Measurements from ENCODE around the gene AQP6. TPM values are rescaled to one million over a fixed set of nuclear protein-coding genes. Genes with fewer than 3 reads are reported as not detected.
A peak's percentile ranks its signal among the peaks of the same experiment; 100 is the strongest.

Gene AQP6
- polyA plus RNA-seq, 1 donor = 21.1 TPM

DNA sequence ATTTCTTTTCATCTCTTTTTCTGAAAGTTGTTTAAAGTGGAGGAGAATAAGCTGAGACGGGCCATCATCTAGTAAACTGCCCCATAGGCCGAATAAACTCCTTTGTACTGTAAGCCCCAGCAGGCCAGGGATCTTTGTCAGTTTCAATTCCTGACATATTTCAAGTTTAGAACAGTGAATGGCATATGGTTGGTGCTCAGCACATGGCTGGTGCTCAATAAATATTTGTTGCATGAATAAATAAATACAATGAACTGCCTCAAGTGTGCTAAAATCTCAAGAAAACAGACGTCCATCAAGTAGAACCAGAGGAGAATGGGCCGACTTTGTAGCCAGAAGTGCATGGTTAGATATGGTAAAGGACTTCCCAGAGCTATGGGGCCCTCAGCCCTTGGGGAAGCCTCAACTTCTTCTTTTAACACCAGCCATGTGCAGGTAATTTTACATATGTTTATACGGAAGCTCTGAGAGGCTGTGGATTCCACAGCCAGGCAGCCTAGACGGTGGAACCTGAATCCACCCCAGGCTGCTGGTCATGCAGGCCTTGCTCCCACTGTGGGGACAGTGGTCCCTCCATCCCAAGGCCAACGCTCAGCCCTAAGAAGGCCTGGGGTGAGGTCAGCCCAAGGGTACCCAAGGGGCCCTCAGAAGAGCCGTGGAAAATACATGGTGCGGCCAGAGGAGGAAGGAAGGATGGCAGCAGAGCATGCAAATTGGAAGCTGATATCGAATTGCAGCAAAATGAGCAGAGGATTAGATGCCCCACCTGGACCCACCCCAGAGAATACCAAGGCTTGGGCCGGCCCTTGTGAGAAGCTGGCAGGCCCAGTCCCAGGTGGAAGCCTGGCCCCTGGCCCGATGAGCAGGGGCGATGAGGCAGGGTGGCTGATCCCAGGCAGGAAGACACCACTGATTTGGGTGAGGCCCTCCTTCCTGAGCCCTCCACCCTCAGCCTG is 30.9 kb upstream of the AQP6 start:
- no peak for DNase-seq

DNA sequence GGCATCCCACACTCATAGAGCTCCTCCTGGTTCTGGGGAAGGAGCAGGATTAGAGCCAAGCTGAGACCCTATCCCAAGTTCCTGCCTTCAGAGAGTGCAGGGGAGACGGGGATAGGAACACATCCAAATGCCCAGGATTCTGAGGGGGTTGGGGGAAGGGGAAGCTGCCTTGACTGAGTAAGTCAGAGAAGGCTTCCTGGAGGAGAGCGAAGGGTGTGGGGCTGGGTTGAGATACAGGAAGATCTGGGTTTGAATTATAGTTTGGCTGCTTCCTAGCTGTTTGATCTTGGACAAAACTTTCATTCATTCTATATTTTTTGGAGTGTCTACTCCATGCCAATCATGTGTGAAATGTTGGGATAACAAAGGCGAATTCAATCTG is 30.2 kb upstream of the AQP6 start:
- no peak for DNase-seq

DNA sequence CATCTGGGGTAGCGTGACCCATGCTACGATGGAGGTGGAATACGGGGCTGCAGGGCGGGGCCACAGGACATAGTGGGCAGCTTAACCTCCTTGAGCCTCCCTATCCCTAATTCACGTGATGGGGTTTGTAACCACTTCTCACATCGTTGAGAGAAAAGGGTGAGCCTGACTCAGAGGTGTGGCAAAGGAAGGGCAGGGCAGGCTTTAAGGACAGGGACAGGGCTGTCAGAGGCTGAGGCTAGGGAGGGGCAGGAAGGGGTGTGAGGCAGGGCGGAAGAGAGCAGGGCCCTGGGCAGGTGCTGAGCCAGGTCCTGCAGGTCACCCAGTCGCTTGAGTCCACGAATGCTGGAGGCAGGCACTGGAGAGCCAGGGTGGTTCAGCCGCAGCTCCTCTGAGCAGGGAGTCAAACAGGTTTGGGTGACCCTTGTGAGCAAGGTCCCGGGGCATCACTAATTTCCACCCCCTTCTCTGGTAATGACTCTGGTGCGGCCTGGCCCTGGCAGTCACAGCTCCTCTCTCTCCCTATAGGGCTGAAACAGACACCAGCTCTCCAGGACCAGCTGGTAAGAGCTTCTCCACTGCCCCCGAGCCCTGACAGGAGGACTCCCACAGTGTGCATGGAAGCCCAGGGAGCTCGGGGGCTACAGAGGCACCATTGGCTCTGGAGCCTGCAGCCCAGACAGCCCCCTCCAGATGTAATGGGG is 29.7 kb upstream of the AQP6 start:
- no peak for DNase-seq

DNA sequence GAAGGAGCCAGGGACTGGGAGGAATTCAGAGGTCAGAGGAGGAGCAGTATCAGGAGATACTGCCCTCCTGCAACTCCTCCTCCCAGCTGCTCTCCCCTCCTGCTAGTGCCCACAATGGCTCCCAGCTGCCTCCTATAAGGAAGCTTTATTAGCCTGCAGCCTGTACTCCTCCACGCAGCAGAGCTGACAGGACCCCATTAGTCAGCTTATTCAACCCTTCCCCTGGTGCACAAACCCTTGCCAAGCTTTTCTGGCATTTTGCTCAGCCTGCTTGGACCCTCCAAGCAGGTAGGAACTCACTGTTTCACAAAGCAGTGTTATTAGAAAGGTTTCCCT is 29.2 kb upstream of the AQP6 start:
- no peak for DNase-seq

DNA sequence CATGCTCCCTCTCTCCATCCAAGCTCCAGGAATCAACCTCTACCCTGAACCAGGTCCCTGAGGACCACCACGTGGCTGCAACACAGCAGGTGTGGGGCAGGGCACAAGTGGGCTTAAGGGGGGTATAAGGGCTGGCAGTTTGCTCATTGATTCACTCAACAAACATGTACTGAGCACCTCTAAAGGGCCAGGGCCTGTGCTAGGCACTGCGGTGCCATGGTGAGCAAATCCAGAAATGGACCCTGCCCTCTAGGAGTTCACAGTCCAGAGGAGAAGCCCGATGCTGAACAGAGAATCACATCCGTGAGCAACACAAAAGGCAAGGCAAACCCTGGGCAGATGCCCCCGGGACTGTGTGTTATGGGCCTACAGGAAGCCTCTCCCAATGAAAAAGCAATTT is 28.7 kb upstream of the AQP6 start:
- DNase-seq = no peak

DNA sequence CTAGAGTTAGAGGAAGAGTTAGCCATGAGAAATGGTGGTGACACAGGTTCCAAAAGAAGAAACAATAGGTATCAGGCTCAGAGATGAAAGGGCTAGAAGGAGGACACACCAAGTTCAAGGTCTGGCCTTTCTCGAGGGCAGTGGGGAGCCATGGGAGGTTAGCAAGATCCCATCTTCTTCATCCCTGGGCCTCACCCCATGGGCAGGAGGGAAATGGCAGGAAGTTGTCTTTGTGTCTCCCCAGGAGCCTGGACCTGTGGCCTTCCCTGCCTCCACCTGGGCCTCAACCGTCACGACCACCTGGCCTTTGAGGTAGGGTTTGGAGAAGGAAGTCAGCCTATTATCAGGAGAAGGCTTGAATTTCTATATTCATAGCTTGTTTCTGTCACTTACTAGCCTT is 28.0 kb upstream of the AQP6 start:
- no peak for DNase-seq

DNA sequence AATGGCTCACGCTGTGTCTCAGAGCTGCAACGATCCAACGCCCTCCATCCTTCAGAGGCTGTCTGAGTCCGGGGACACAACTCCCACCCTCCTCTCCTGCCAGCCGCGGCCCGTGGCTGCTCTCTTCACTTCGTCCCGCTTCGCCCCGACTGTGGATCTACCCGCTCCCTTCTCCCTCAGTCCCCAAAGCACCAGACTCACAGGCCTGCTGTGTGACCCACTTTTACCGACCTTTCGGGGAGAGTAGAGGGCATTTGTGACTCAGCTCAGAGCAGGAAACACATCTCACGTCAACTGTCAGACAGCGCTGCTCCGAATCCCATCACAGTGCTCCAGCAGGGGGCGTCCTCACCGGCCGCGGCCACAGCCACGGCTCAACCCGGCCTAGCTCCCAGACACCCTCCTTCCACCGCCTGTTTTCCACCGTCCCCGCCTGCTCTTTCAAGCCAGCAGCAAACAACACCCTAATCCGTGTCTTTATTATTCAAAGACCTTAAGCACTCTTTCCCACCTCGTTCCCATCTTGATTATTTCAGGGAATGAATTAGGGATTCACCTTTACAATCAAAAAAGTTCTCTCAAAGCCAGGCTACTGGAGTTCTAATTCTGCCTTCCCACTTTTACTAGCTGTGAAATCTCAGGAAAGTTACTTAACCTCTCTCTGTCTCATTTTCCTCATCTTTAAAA is 27.2 kb upstream of the AQP6 start:
- DNase-seq = peak; percentile 67

DNA sequence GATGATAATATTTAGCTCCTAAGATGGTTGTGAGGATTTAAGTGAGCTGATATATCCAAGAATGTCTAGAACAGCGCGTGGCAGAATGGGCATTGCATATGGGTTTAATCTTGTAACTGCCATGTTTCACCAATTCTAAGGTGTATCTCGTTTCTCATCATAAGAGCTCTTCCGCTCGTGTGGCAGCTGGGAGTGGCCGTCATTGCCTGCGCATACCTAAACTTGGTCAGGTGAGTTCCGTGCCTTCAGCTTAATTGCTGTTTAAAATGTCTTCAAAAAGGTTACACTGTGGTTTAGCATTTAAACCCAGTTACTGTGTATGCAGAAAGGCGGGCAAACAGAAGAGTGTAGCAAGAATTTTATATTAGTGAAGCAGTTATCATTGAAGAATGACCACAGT is 26.7 kb upstream of the AQP6 start:
- DNase-seq = no peak

DNA sequence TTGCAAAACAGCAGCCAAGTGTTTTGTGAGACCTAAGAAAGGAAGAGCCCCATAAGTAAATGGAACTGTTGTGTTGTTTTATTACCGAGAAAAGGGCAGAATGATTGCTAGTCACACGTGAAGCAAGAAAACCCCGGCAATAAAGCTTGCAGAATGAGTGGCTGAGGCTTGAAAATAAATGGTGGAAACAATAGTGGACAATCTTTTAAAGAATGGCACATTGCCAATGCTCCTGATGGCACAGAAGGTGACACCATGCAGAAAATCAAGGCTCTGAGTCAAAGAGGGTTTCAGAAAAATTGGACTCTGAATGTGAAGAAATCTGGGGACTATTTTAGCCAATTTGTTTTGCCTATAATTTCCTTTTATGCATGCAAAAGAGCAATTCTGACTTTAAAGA is 26.2 kb upstream of the AQP6 start:
- no peak for DNase-seq

DNA sequence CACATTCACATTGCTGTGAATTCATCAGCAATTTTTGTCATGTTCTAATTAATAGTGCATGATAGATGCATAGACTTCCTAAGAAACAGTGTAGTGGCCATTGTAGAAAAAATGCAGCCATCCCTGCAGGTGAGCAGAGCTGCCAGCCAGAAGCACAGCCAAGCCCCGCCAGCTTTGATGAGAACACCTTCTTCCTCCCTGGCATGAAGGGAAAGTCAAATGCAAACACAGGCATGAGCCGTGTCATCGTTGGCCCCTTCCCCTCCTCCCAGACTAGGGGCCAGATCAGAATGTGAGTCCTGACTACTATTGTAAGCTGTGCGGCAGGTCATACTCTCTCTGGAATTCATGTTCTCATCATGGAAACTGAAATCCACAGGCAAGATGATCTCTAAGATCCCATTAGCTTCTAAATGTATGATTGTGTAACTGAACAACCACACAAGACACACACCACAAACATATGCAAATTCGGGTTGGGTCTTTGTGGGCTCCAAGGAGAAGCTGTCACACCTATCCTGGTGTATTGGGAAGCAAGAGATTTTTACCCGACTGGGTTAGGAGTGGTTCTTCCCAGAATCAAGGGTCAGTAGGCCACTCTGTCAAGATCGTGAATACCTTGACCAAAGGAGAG is 25.0 kb upstream of the AQP6 start:
- DNase-seq = no peak

DNA sequence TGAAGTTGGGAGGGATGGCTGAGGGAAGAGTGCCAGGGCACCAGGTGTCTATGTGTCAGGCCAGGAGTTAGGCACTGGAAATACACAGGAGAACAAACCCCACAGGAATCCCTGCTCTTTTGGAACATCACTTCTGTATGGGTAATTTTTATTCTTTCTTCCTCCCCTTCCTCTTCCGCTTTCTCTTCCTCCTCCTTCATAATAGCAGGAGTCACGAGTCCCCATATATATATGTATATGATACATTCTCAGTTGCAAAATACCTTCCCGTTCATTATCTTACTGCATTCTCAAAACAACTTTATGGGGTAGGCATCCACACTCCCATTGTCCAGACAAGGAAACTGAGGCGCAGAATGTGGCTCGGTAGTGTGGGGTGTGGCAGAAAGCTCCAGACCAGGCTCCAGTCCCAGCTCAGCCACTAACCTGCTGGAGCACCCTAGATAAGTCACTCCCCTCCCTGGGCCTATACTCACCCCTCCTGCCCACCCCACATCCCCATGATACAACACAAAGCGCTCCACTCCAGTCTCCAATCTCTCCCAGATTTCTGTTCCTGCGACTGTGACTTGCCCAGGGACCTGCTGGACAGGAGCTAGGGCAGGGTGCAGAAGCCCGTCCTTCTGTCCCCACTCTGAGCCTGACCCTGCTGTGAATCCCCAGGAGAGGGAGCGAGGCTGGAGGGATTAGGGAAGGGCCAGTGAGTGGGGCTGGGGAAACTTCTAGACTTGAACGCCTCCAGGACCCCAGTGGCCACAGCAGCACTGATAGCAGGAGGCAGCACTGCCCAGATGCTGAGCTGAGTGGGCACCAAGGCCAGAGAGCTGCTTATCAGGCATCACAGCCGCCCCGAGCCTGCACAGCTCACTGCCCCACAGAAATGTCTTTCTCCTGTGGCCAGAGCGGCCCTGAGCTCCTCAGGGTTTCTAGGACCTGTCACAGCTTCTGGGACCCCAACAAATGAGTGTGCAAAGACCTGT is 23.6 kb upstream of the AQP6 start:
- no peak for DNase-seq

DNA sequence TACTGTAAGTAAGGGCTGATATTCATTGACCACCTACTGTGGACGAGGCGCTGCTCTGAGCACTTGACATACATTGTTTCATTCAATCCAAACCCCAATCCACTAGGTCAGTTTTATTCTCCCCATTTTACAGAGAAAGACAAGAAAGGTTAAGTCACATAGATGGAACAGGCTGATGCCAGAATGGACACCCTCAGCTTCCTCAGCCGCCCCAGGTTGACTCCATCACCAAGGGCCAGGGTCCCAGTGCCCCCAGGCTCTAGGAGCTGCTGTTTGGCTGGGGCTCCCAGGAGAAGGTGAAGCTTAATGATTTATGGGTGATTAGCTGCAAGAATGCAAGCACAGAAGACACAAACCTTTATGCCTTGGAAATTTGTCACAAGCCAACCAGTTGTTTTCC is 22.9 kb upstream of the AQP6 start:
- DNase-seq = no peak

DNA sequence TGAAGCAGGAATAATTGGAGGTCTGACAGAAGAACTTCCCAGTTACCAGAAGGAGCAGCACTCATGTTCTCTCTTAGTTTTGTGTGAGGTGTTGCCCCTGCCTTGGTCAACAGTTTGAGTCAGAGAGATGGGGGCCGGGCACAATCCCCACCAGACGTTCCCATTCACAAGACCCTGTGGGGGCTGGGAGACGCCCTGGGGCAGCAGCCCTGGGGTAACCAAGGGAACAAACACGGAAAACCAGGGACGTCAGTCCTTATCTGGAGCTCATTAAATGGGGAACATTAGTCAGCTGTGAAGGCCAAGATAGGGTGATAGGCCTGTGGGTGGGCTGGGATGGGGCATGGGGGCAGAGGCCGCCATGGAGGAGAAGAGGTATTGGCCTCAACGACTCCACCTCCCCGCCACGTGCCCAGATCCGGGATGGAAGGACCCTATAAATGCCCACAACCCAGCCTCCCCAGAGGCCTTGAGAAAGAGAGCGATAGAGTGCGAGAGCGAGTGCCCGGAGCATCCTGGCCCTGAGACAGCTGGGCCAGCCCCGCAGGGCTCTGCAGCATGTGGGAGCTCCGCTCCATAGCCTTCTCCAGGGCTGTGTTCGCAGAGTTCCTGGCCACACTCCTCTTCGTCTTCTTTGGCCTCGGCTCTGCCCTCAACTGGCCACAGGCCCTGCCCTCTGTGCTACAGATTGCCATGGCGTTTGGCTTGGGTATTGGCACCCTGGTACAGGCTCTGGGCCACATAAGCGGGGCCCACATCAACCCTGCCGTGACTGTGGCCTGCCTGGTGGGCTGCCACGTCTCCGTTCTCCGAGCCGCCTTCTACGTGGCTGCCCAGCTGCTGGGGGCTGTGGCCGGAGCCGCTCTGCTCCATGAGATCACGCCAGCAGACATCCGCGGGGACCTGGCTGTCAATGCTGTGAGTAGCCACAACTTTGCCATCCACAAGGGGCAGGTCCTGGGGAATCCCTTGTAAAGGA is 22.2 kb upstream of the AQP6 start, which contains the start of gene AQP2:
Gene AQP2, plus strand, starts transcription at position 465 of the 979 bp plus-strand sequence. Its CDS starts 94 bp downstream, at position 559.
- no peak for DNase-seq

DNA sequence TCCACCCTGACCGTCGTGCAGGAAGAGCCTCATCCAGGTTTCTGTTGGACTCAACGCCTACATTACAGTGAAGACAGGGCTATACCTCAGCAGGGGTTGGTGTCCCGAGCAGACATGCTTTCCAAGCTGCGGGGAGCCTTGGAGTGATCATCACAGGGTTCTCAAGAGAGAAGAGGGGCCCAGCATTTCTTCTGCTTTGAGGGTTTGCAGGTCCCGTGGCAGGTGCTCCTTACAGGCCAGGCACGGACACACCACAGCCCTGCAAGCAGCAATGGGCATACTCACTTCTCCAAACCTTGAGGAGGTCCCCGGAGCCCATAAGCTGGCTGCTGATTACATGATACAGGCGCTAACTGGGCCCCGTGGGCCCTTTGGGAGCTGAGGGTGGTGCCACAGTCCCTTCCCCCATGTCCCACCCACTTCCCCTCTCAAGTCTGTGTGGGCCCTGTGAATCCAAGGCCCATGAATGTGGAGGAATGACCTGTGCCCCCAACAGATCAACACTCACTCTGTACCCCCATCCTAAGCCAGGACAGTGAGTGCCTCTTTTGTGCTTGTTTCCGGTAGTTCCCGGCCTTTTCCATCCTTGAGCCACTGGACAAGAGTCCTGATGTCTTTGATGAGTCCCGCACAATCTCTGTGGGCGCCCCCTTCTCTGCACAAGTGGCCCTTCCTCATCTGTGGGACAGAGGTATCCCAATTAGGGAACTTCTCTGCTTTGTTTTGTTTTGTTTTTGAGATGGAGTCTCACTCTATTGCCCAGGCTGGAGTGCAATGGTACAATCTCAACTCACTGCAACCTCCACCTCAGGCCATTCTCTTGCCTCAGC is 21.1 kb upstream of the AQP6 start:
- no peak for DNase-seq

DNA sequence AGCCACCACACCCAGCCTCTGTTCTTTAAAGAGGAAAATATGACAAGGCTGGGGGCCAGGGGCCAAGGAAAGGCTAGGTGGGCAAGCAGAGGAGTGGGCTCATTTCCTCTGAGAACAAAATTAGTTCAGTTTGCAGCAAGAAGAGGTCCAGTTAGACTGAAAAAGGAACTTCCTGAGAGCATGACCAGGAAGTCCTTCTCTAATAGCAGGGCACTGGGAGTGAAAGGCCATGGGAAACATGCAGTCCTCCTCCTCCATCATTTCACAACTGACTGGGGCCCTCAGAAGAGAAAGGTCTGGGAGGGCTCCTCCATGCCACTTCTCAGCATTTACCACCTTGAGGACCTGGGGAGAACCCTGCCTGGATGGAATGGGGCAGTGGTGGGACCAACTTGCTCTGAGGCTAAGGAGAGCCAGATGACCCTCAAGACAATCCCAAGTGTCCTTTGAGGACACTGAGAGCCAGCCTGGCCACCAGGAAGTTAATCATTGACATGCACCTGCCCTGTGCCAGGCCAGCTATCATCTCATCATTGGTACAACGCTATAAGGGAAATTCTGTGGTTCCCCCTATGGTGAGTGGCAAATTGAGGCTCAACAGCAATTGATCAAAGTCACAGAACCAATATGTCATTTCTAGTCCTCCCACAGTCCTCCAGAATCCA is 20.2 kb upstream of the AQP6 start:
- no peak for DNase-seq

DNA sequence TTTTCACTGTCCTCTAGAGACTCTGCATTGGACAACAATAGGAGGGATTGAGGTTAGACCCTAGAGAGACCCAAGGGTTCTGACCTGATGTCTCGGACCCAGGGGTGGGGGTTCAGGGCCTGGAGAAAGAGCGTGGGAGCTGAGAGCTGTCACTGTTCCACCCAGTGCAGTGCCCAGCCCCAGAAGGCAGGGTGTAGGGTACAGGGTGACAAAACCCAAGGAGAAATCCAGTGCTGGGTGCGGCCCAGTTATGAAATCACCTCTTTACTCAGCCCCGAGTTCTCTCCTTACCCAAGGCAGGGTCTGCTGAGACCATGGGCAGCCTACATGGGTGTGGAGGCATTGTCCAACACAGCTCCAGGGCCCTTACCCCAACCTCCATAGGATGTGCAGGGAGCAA is 19.6 kb upstream of the AQP6 start:
- DNase-seq = no peak

DNA sequence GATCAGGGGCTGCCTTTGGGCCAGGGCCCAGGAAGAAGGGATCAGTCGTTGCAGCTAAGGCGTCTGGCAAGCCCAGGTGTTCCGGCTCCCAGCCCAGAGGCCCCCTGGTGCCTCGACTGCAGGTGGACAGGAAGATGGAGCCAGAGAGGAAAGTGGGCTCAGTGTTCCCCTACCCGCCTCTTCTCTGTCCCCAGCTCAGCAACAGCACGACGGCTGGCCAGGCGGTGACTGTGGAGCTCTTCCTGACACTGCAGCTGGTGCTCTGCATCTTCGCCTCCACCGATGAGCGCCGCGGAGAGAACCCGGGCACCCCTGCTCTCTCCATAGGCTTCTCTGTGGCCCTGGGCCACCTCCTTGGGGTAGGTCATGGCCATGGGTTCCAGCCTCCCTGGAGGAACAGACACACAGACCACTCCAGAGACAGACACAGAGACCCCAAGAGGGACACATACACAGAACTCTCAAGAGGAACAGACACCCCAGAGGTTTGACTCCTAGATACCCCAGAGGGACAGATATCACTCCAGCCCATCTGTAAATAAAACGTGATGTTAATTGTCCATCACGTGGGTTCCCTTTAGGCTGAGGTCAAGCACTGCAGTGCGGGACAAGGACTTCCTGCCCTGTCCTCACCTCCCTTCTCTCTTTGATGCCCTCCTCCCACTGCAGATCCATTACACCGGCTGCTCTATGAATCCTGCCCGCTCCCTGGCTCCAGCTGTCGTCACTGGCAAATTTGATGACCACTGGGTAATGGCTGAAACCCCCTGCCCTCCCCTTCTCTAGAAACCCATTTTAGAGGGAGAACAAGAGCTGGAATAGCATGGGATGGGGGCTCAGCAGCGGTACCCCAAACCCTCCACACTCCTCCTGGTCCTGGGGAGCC is 18.5 kb upstream of the AQP6 start:
- peak; percentile 43 for DNase-seq

All from left kidney (tissue), 2 donors.